Measurements from ENCODE around the gene GAB3. TPM values are rescaled to one million over a fixed set of nuclear protein-coding genes. Genes with fewer than 3 reads are reported as not detected.
"Not testable (repeated sequence)": the region's sequence is repeated elsewhere in the genome, so short reads cannot be mapped to it uniquely, and the experiment has no call there.

The GAB3 gene
- total and polyA plus RNA-seq, 2 experiments from 2014 or later, result 0.89 to 1.8 TPM

DNA sequence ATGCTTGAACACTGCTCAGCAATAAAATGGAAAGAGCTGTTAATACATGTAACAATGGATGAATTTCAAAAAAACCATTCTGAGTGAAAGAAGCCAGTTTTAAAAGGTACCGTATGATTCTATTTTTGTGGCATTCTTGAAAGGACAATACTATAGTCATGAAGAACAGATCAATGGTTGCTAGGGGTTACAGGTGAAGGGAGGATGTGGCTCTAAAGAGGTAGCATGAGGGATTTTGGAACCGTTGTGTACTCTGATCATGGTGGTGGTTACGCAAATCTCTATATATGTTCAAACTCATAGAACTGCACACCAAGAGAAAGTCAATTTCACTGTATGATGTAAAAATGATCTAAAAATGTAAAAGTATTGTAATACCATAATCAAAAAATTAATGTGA, 57.5 kb downstream of the GAB3 start:
- Histone ChIP-seq H3K9me2 (ENCODE audit: insufficient read depth) (no peaks in the 10 kb centered on the region), H3K27me3 (ENCODE audit: insufficient read depth) (no peaks in the 10 kb centered on the region), H4K20me1 (replicated peaks; ENCODE audit: insufficient read depth) (no peaks in the 10 kb centered on the region), H2AFZ (no peak overlapping the region), H3K79me2 (replicated peaks; ENCODE audit: insufficient read depth) (no peaks in the 10 kb centered on the region), H3F3A (replicated peaks; ENCODE audit: low read depth) (no peaks in the 10 kb centered on the region), H3K4me3 (no peak overlapping the region), H3K4me1 (ENCODE audit: insufficient read depth) (peaks cover 3% of the 10 kb centered on the region; the same call in 1 of the 2 replicates), H3K4me2 (no peak overlapping the region), H3K36me3 (ENCODE audit: insufficient read depth) (no peaks in the 10 kb centered on the region), H3K27ac (ENCODE audit: low read depth) (no peak overlapping the region)
- TF ChIP-seq STAT1 (IDR thresholded peaks at IDR 0.05; ENCODE audit: unreplicated experiment), result no peak
- TF ChIP-seq JUNB (IDR thresholded peaks at IDR 0.05; ENCODE audit: unreplicated experiment), result no peak
- TF ChIP-seq, protein P1, sequence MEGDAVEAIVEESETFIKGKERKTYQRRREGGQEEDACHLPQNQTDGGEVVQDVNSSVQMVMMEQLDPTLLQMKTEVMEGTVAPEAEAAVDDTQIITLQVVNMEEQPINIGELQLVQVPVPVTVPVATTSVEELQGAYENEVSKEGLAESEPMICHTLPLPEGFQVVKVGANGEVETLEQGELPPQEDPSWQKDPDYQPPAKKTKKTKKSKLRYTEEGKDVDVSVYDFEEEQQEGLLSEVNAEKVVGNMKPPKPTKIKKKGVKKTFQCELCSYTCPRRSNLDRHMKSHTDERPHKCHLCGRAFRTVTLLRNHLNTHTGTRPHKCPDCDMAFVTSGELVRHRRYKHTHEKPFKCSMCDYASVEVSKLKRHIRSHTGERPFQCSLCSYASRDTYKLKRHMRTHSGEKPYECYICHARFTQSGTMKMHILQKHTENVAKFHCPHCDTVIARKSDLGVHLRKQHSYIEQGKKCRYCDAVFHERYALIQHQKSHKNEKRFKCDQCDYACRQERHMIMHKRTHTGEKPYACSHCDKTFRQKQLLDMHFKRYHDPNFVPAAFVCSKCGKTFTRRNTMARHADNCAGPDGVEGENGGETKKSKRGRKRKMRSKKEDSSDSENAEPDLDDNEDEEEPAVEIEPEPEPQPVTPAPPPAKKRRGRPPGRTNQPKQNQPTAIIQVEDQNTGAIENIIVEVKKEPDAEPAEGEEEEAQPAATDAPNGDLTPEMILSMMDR (conservative IDR thresholded peaks at IDR 0.05; ENCODE audit: low read depth in 2 of 2), result no peak
- TF ChIP-seq ZNF114 (CRISPR knock-in tag; IDR thresholded peaks at IDR 0.05), result no peak
- TF ChIP-seq, protein P2, sequence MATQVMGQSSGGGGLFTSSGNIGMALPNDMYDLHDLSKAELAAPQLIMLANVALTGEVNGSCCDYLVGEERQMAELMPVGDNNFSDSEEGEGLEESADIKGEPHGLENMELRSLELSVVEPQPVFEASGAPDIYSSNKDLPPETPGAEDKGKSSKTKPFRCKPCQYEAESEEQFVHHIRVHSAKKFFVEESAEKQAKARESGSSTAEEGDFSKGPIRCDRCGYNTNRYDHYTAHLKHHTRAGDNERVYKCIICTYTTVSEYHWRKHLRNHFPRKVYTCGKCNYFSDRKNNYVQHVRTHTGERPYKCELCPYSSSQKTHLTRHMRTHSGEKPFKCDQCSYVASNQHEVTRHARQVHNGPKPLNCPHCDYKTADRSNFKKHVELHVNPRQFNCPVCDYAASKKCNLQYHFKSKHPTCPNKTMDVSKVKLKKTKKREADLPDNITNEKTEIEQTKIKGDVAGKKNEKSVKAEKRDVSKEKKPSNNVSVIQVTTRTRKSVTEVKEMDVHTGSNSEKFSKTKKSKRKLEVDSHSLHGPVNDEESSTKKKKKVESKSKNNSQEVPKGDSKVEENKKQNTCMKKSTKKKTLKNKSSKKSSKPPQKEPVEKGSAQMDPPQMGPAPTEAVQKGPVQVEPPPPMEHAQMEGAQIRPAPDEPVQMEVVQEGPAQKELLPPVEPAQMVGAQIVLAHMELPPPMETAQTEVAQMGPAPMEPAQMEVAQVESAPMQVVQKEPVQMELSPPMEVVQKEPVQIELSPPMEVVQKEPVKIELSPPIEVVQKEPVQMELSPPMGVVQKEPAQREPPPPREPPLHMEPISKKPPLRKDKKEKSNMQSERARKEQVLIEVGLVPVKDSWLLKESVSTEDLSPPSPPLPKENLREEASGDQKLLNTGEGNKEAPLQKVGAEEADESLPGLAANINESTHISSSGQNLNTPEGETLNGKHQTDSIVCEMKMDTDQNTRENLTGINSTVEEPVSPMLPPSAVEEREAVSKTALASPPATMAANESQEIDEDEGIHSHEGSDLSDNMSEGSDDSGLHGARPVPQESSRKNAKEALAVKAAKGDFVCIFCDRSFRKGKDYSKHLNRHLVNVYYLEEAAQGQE (IDR thresholded peaks at IDR 0.05; ENCODE audit: unreplicated experiment), result no peak
- no peak for TF ChIP-seq NANOG (IDR thresholded peaks at IDR 0.05; ENCODE audit: borderline replicate concordance)
- TF ChIP-seq, protein P3, sequence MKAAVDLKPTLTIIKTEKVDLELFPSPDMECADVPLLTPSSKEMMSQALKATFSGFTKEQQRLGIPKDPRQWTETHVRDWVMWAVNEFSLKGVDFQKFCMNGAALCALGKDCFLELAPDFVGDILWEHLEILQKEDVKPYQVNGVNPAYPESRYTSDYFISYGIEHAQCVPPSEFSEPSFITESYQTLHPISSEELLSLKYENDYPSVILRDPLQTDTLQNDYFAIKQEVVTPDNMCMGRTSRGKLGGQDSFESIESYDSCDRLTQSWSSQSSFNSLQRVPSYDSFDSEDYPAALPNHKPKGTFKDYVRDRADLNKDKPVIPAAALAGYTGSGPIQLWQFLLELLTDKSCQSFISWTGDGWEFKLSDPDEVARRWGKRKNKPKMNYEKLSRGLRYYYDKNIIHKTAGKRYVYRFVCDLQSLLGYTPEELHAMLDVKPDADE (IDR thresholded peaks at IDR 0.05), result no peak
- TF ChIP-seq EZH2 (IDR thresholded peaks at IDR 0.05; ENCODE audit: low read depth, unreplicated experiment), result no peak
- TF ChIP-seq, protein P4, sequence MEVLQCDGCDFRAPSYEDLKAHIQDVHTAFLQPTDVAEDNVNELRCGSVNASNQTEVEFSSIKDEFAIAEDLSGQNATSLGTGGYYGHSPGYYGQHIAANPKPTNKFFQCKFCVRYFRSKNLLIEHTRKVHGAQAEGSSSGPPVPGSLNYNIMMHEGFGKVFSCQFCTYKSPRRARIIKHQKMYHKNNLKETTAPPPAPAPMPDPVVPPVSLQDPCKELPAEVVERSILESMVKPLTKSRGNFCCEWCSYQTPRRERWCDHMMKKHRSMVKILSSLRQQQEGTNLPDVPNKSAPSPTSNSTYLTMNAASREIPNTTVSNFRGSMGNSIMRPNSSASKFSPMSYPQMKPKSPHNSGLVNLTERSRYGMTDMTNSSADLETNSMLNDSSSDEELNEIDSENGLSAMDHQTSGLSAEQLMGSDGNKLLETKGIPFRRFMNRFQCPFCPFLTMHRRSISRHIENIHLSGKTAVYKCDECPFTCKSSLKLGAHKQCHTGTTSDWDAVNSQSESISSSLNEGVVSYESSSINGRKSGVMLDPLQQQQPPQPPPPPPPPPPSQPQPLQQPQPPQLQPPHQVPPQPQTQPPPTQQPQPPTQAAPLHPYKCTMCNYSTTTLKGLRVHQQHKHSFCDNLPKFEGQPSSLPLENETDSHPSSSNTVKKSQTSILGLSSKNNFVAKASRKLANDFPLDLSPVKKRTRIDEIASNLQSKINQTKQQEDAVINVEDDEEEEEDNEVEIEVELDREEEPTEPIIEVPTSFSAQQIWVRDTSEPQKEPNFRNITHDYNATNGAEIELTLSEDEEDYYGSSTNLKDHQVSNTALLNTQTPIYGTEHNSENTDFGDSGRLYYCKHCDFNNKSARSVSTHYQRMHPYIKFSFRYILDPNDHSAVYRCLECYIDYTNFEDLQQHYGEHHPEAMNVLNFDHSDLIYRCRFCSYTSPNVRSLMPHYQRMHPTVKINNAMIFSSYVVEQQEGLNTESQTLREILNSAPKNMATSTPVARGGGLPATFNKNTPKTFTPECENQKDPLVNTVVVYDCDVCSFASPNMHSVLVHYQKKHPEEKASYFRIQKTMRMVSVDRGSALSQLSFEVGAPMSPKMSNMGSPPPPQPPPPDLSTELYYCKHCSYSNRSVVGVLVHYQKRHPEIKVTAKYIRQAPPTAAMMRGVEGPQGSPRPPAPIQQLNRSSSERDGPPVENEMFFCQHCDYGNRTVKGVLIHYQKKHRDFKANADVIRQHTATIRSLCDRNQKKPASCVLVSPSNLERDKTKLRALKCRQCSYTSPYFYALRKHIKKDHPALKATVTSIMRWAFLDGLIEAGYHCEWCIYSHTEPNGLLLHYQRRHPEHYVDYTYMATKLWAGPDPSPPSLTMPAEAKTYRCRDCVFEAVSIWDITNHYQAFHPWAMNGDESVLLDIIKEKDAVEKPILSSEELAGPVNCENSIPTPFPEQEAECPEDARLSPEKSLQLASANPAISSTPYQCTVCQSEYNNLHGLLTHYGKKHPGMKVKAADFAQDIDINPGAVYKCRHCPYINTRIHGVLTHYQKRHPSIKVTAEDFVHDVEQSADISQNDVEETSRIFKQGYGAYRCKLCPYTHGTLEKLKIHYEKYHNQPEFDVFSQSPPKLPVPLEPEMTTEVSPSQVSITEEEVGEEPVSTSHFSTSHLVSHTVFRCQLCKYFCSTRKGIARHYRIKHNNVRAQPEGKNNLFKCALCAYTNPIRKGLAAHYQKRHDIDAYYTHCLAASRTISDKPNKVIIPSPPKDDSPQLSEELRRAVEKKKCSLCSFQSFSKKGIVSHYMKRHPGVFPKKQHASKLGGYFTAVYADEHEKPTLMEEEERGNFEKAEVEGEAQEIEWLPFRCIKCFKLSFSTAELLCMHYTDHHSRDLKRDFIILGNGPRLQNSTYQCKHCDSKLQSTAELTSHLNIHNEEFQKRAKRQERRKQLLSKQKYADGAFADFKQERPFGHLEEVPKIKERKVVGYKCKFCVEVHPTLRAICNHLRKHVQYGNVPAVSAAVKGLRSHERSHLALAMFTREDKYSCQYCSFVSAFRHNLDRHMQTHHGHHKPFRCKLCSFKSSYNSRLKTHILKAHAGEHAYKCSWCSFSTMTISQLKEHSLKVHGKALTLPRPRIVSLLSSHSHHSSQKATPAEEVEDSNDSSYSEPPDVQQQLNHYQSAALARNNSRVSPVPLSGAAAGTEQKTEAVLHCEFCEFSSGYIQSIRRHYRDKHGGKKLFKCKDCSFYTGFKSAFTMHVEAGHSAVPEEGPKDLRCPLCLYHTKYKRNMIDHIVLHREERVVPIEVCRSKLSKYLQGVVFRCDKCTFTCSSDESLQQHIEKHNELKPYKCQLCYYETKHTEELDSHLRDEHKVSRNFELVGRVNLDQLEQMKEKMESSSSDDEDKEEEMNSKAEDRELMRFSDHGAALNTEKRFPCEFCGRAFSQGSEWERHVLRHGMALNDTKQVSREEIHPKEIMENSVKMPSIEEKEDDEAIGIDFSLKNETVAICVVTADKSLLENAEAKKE (CRISPR knock-in tag; IDR thresholded peaks at IDR 0.05), result no peak
- peaks cover 3% of the 10 kb centered on the region; the same call in 2 of the 3 replicates for H3K4me1 Mint-ChIP-seq
- ATAC-seq, result no peak
- H3K9me3 Mint-ChIP-seq, result no peaks in the 10 kb centered on the region
- H3K4me3 Mint-ChIP-seq, result no peak overlapping the region
- H3K36me3 Mint-ChIP-seq (ENCODE audit: low read depth), result no peaks in the 10 kb centered on the region
- no peak for DNase-seq (ENCODE audit: low spot score)
- no peak overlapping the region for H3K27ac Mint-ChIP-seq
- H3K27me3 Mint-ChIP-seq (ENCODE audit: insufficient read depth, low read depth, poor library complexity), result peaks cover 2% of the 10 kb centered on the region

DNA sequence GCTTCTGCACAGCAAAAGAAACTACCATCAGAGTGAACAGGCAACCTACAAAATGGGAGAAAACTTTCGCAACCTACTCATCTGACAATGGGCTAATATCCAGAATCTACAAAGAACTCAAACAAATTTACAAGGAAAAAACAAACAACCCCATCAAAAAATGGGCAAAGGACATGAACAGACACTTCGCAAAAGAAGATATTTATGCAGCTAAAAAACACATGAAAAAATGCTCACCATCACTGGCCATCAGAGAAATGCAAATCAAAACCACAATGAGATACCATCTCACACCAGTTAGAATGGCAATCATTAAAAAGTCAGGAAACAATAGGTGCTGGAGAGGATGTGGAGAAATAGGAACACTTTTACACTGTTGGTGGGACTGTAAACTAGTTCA, 60.4 kb downstream of the GAB3 start:
- not testable (repeated sequence) for H3F3A ChIP-seq (replicated peaks; ENCODE audit: low read depth); H4K20me1 ChIP-seq (replicated peaks; ENCODE audit: insufficient read depth); H3K4me1 ChIP-seq (ENCODE audit: insufficient read depth); H3K27me3 Mint-ChIP-seq (ENCODE audit: insufficient read depth, low read depth, poor library complexity); ATAC-seq; H3K9me3 Mint-ChIP-seq; H3K36me3 ChIP-seq (ENCODE audit: insufficient read depth); H3K4me1 Mint-ChIP-seq; H3K27ac ChIP-seq (ENCODE audit: low read depth); H2AFZ ChIP-seq; H3K27me3 ChIP-seq (ENCODE audit: insufficient read depth); H3K9me2 ChIP-seq (ENCODE audit: insufficient read depth); H3K79me2 ChIP-seq (replicated peaks; ENCODE audit: insufficient read depth); H3K27ac Mint-ChIP-seq; H3K36me3 Mint-ChIP-seq (ENCODE audit: low read depth); H3K4me3 Mint-ChIP-seq; DNase-seq (ENCODE audit: low spot score); H3K4me3 ChIP-seq; H3K4me2 ChIP-seq
